Psoas muscle (tissue), 8 donors: ENCODE measurements around the gene SH3BP2. TPM values are rescaled to one million over a fixed set of nuclear protein-coding genes. Genes with fewer than 3 reads are reported as not detected.

ENCODE experiments used
- ATAC-seq, 4 donors: fragments of 200-7000 bp; cut with Tn5 transposase; one replicate each; pipeline ENCODE4 v1.9.1; 2020; ENCODE audit warnings: moderate library complexity in 3 of 4, mild to moderate bottlenecking in 2 of 4
- DNase-seq, 2 donors: peaks; one replicate each; pipeline ENCODE4 v3.0.0-alpha.2; 2020
- H3K27ac ChIP-seq: fragments of 200-600 bp; one replicate; pipeline ENCODE4 v1.8.0; 2022
- H3K27me3 ChIP-seq, 3 donors: fragments of 200-600 bp in 1 of 3; one replicate each; pipeline versions ENCODE4 v1.6.1 to v1.8.0; 2013 to 2022; ENCODE audit warnings: low read length in 2 of 3, mild to moderate bottlenecking in 2 of 3, moderate library complexity in 1 of 3; ENCODE audit not compliant: insufficient read depth in 3 of 3
- H3K36me3 ChIP-seq, 2 donors: fragments of 200-600 bp in 1 of 2; one replicate each; pipeline versions ENCODE4 v1.6.1 to v1.8.0; 2013 to 2022; ENCODE audit warnings: low read depth in 1 of 2, mild to moderate bottlenecking in 1 of 2, moderate library complexity in 1 of 2; ENCODE audit not compliant: insufficient read depth in 1 of 2
- H3K4me1 ChIP-seq: fragments of 200-600 bp; one replicate; pipeline ENCODE4 v1.8.0; 2022
- H3K4me3 ChIP-seq: fragments of 200-600 bp; one replicate; pipeline ENCODE4 v1.8.0; 2022; ENCODE audit warnings: mild to moderate bottlenecking
- H3K9me3 ChIP-seq: fragments of 200-600 bp; one replicate; pipeline ENCODE4 v1.8.0; 2022
- CTCF ChIP-seq: fragments of 200-600 bp; IDR thresholded peaks from one replicate; pipeline ENCODE4 v1.8.0; 2022; ENCODE audit warnings: antibody characterized with exemption
- WGBS, 3 donors: extraction: QIAGEN DNeasy Blood & Tissue Kit; methylation state at CpG; one replicate each; pipeline versions ENCODE4 v1.1.6 to v1.1.7; 2013; 5-methylcytosine and 5-hydroxymethylcytosine counted together
- intact Hi-C, 2 donors: fragments of 100-400 bp; cut with DNase I; formaldehyde crosslinking; loops; one replicate each; pipeline versions ENCODE4 v1.11.0 to v1.14.2; 2022
- polyA plus RNA-seq, 3 donors: library from polyadenylated mRNA; stranded (reverse); fragments of 200-250 nt; gene quantifications; one replicate each; pipeline ENCODE4 v1.2.3, GENCODE V29; 2013
- total RNA-seq, 4 donors: library from RNA; stranded (reverse); fragmentation: NEBNext Ultra II Directional in 2 of 4; extraction: Animal tissue kit (Norgen Biotek cat#: 25700) in 2 of 4; gene quantifications; one replicate each; pipeline versions ENCODE4 v1.2.1 to v1.2.4, GENCODE V29; 2021 to 2023
- donor health status: healthy with polysubstance abuse.
- donor health status: DM: no; HTN: no; CAD: no; lungs with moderate emphysema.
- donor health status: Bipolar disorder and iron deficiency.
- donor health status: healthy.
- donor health status: DM: yes; HTN: yes; CAD: no.
- donor health status: DM: no; HTN: no; CAD: no.
- donor health status: DM: no; HTN: no; CAD: no.
- donor health status: DM: yes; HTN: yes; CAD: no.

Gene SH3BP2
- total and polyA plus RNA-seq, 7 donors, result 7.1 to 18.1 (median 13.1) TPM

- TF ChIP-seq CTCF, result no peak
- intact Hi-C loops, result no loop called here
- ATAC-seq (peak; percentile 48 to 62 (median 55)), DNase-seq (no peak)
- Histone ChIP-seq H3K27ac (peak overlapping the region; percentile 69), H3K27me3 (no peaks in the 10 kb centered on the region), H3K36me3 (peaks cover 0 to 4% of the 10 kb centered on the region in 2 donors), H3K4me3 (no peak overlapping the region), H3K9me3 (no peaks in the 10 kb centered on the region), H3K4me1 (peaks cover 74% of the 10 kb centered on the region)
- WGBS, 3 donors, result 44 to 88% (median 66%) methylated on average over 2 of the region's 2 CpGs
Measured at GRCh38 chr4:2848449-2848848, 55.6 kb downstream of the SH3BP2 start.

- Histone ChIP-seq H3K36me3 (peaks cover 3 to 11% of the 10 kb centered on the region in 2 donors), H3K4me3 (no peak overlapping the region), H3K27ac (peak overlapping the region; percentile 69), H3K27me3 (no peaks in the 10 kb centered on the region), H3K9me3 (no peaks in the 10 kb centered on the region), H3K4me1 (peaks cover 81% of the 10 kb centered on the region)
- WGBS, 3 donors, result 48 to 64% (median 49%) methylated on average over 9 of the region's 9 CpGs
- ATAC-seq (no peak), DNase-seq (no peak)
- intact Hi-C loops, result no loop called here
- no peak for TF ChIP-seq CTCF
Measured at GRCh38 chr4:2849267-2850152, 56.6 kb downstream of the SH3BP2 start.

- Histone ChIP-seq H3K9me3 (no peaks in the 10 kb centered on the region), H3K4me3 (no peak overlapping the region), H3K27me3 (no peaks in the 10 kb centered on the region), H3K27ac (peak overlapping the region; percentile 60), H3K4me1 (peaks cover 81% of the 10 kb centered on the region), H3K36me3 (peaks cover 3 to 11% of the 10 kb centered on the region in 2 donors)
- no peak for DNase-seq
- no peak for TF ChIP-seq CTCF
- 29 to 56% (median 36%) methylated on average over 2 of the region's 2 CpGs for WGBS, 3 donors
- intact Hi-C loops, result no loop called here
- ATAC-seq, result no peak
Measured at GRCh38 chr4:2850966-2851798, 58.3 kb downstream of the SH3BP2 start.

GRCh38 chr4:2852481-2852921 is 59.6 kb downstream of the SH3BP2 start:
- DNase-seq, result peak; percentile 31 to 66
- TF ChIP-seq CTCF, result no peak
- WGBS, 3 donors, result 18 to 25% (median 19%) methylated on average over 7 of the region's 7 CpGs
- H3K4me1 ChIP-seq, result peaks cover 76% of the 10 kb centered on the region
- no peaks in the 10 kb centered on the region for H3K9me3 ChIP-seq
- H3K27me3 ChIP-seq, result no peaks in the 10 kb centered on the region
- no peak overlapping the region for H3K4me3 ChIP-seq
- peak overlapping the region; percentile 54 for H3K27ac ChIP-seq
- intact Hi-C loops, result no loop called here
- ATAC-seq, result peak in 2 of 4 donors; percentile 22 to 31
- H3K36me3 ChIP-seq, result peaks cover 3 to 11% of the 10 kb centered on the region in 2 donors
